ENCODE data around the gene WNT9B. TPM values are rescaled to one million over a fixed set of nuclear protein-coding genes. Genes with fewer than 3 reads are reported as not detected.
A peak's percentile ranks its signal among the peaks of the same experiment; 100 is the strongest.
"Not testable (repeated sequence)": the region's sequence is repeated elsewhere in the genome, so short reads cannot be mapped to it uniquely, and the experiment has no call there.

The WNT9B gene
- polyA plus RNA-seq, 3 donors, result 4.6 to 11.3 (median 7.9) TPM

GRCh38 chr17:46890638-46891037 lies 39.3 kb downstream of the WNT9B start:
- no peak for DNase-seq (ENCODE audit: extremely low read depth in 1 of 11, low read depth in 9 of 11, low spot score in 4 of 11)

GRCh38 chr17:46892192-46892703 lies 40.9 kb downstream of the WNT9B start:
- DNase-seq (ENCODE audit: extremely low read depth in 1 of 11, low read depth in 9 of 11, low spot score in 4 of 11), result no peak

- DNase-seq (ENCODE audit: extremely low read depth in 1 of 11, low read depth in 9 of 11, low spot score in 4 of 11), result no peak
Measured at GRCh38 chr17:46894024-46894423, 42.6 kb downstream of the WNT9B start.

- peak in 4 of 11 donors; percentile 23 to 62 (median 32) for DNase-seq (ENCODE audit: extremely low read depth in 1 of 11, low read depth in 9 of 11, low spot score in 4 of 11)
Measured at GRCh38 chr17:46894476-46895151, 43.2 kb downstream of the WNT9B start.

- peak in 1 of 11 donors; percentile 10 for DNase-seq (ENCODE audit: extremely low read depth in 1 of 11, low read depth in 9 of 11, low spot score in 4 of 11)
Measured at GRCh38 chr17:46895171-46895570, 43.8 kb downstream of the WNT9B start.

GRCh38 chr17:46896991-46897390 lies 45.6 kb downstream of the WNT9B start:
- no peak for DNase-seq (ENCODE audit: extremely low read depth in 1 of 11, low read depth in 9 of 11, low spot score in 4 of 11)

GRCh38 chr17:46898364-46898763 lies 47.0 kb downstream of the WNT9B start:
- no peak for DNase-seq (ENCODE audit: extremely low read depth in 1 of 11, low read depth in 9 of 11, low spot score in 4 of 11)

- no peak for DNase-seq (ENCODE audit: extremely low read depth in 1 of 11, low read depth in 9 of 11, low spot score in 4 of 11)
Measured at GRCh38 chr17:46898860-46899259, 47.5 kb downstream of the WNT9B start.

GRCh38 chr17:46901291-46901690 lies 49.9 kb downstream of the WNT9B start:
- DNase-seq (ENCODE audit: extremely low read depth in 1 of 11, low read depth in 9 of 11, low spot score in 4 of 11), result no peak

- DNase-seq (ENCODE audit: extremely low read depth in 1 of 11, low read depth in 9 of 11, low spot score in 4 of 11), result no peak
Measured at GRCh38 chr17:46903762-46904672, 52.6 kb downstream of the WNT9B start.

- no peak for DNase-seq (ENCODE audit: extremely low read depth in 1 of 11, low read depth in 9 of 11, low spot score in 4 of 11)
Measured at GRCh38 chr17:46908068-46908737, 56.8 kb downstream of the WNT9B start.

GRCh38 chr17:46910179-46910927 lies 59.0 kb downstream of the WNT9B start:
- no peak for DNase-seq (ENCODE audit: extremely low read depth in 1 of 11, low read depth in 9 of 11, low spot score in 4 of 11)

GRCh38 chr17:46911311-46911710 lies 59.9 kb downstream of the WNT9B start:
- no peak for DNase-seq (ENCODE audit: extremely low read depth in 1 of 11, low read depth in 9 of 11, low spot score in 4 of 11)

- DNase-seq (ENCODE audit: extremely low read depth in 1 of 11, low read depth in 9 of 11, low spot score in 4 of 11), result no peak
Measured at GRCh38 chr17:46915596-46915995, 64.2 kb downstream of the WNT9B start.

GRCh38 chr17:46916211-46916610 lies 64.8 kb downstream of the WNT9B start:
- DNase-seq (ENCODE audit: extremely low read depth in 1 of 11, low read depth in 9 of 11, low spot score in 4 of 11), result no peak

- no peak for DNase-seq (ENCODE audit: extremely low read depth in 1 of 11, low read depth in 9 of 11, low spot score in 4 of 11)
Measured at GRCh38 chr17:46916623-46917022, 65.2 kb downstream of the WNT9B start.

- DNase-seq (ENCODE audit: extremely low read depth in 1 of 11, low read depth in 9 of 11, low spot score in 4 of 11), result no peak
Measured at GRCh38 chr17:46917041-46917440, 65.7 kb downstream of the WNT9B start.

GRCh38 chr17:46917516-46917915 lies 66.1 kb downstream of the WNT9B start:
- no peak for DNase-seq (ENCODE audit: extremely low read depth in 1 of 11, low read depth in 9 of 11, low spot score in 4 of 11)

GRCh38 chr17:46921962-46922361 lies 70.6 kb downstream of the WNT9B start:
- not testable (repeated sequence) for DNase-seq (ENCODE audit: extremely low read depth in 1 of 11, low read depth in 9 of 11, low spot score in 4 of 11)
